Keratinocyte (primary cell): ENCODE results near the gene TRPM2. TPM values are rescaled to one million over a fixed set of nuclear protein-coding genes. Genes with fewer than 3 reads are reported as not detected.

Experiments used
- DNase-seq: peaks from one replicate; pipeline ENCODE4 v3.0.0-alpha.2; 2011; ENCODE audit warnings: low read depth, missing footprints, low spot score
- FAIRE-seq: peaks from 2 replicates; lab custom pipeline; 2011; peaks lifted over from hg19 to GRCh38; lab: Jason Lieb, UNC
- H2AFZ ChIP-seq: 2 replicates; pipeline ENCODE4 v1.6.0; 2012; ENCODE audit warnings: low read length, control low read depth, inconsistent platforms; ENCODE audit not compliant: control insufficient read depth
- H3K27ac ChIP-seq: 2 replicates; pipeline ENCODE4 v1.5.1; 2011; ENCODE audit warnings: low read length; ENCODE audit not compliant: control insufficient read depth, insufficient read depth
- H3K27me3 ChIP-seq: 3 replicates; pipeline ENCODE4 v1.6.0; 2011; ENCODE audit warnings: low read length; ENCODE audit not compliant: control insufficient read depth, insufficient read depth; ENCODE audit errors: extremely low read depth
- H3K36me3 ChIP-seq, 2 experiments: 2 replicates in 1 of 2; 3 replicates in 1 of 2; pipeline ENCODE4 v1.5.1; 2011; ENCODE audit warnings: low read length in 2 of 2, mild to moderate bottlenecking in 1 of 2; ENCODE audit not compliant: control insufficient read depth in 2 of 2, insufficient read depth in 2 of 2; ENCODE audit errors: extremely low read depth in 1 of 2
- H3K4me1 ChIP-seq: 3 replicates; pipeline ENCODE4 v1.5.1; 2011; ENCODE audit warnings: low read length; ENCODE audit not compliant: control insufficient read depth, insufficient read depth; ENCODE audit errors: extremely low read depth
- H3K4me2 ChIP-seq: 3 replicates; pipeline ENCODE4 v1.6.0; 2011; ENCODE audit warnings: low read depth, low read length; ENCODE audit not compliant: control insufficient read depth, insufficient read depth; ENCODE audit errors: extremely low read depth
- H3K4me3 ChIP-seq, 3 experiments: fragments of 200-600 bp in 1 of 3; sonication (generic) in 1 of 3; 2 replicates in 2 of 3; 3 replicates in 1 of 3; pipeline ENCODE4 v1.5.1; 2011 to 2016; ENCODE audit warnings: low read length in 3 of 3, mild to moderate bottlenecking in 3 of 3, control low read depth in 2 of 3, inconsistent platforms in 1 of 3, low read depth in 1 of 3, mixed read lengths in 1 of 3, mixed run types in 1 of 3, moderate library complexity in 1 of 3; ENCODE audit not compliant: control insufficient read depth in 2 of 3, insufficient read depth in 2 of 3; ENCODE audit errors: extremely low read depth in 1 of 3
- H3K79me2 ChIP-seq: 2 replicates; pipeline ENCODE4 v1.6.0; 2012; ENCODE audit warnings: low read length; ENCODE audit not compliant: control insufficient read depth, insufficient read depth
- H3K9ac ChIP-seq: 3 replicates; pipeline ENCODE4 v1.6.0; 2011; ENCODE audit warnings: low read length; ENCODE audit not compliant: control insufficient read depth, insufficient read depth; ENCODE audit errors: extremely low read depth
- H3K9me1 ChIP-seq: 3 replicates; pipeline ENCODE4 v1.6.0; 2011; ENCODE audit warnings: low read length; ENCODE audit not compliant: control insufficient read depth, insufficient read depth; ENCODE audit errors: extremely low read depth
- H3K9me3 ChIP-seq: 2 replicates; pipeline ENCODE4 v1.5.1; 2012; ENCODE audit warnings: low read depth, low read length; ENCODE audit not compliant: control insufficient read depth
- H4K20me1 ChIP-seq: 3 replicates; pipeline ENCODE4 v1.6.0; 2011; ENCODE audit warnings: low read length; ENCODE audit not compliant: control insufficient read depth, insufficient read depth; ENCODE audit errors: extremely low read depth
- CTCF ChIP-seq, 3 experiments: IDR thresholded peaks in 1 of 3; conservative IDR thresholded peaks in 1 of 3; optimal IDR thresholded peaks in 1 of 3; 2 replicates in 2 of 3; 3 replicates in 1 of 3; pipeline versions ENCODE3 to v1.5.1; 2011; ENCODE audit warnings: low read length in 3 of 3, mild to moderate bottlenecking in 3 of 3, moderate library complexity in 2 of 3, control low read depth in 1 of 3, inconsistent platforms in 1 of 3; ENCODE audit not compliant: insufficient read depth in 2 of 3; ENCODE audit errors: extremely low read depth in 1 of 3
- EZH2 ChIP-seq: IDR thresholded peaks from one replicate; pipeline ENCODE4 v1.6.1; 2012; ENCODE audit warnings: inconsistent platforms, mild to moderate bottlenecking, low read length, moderate library complexity
- dilution Hi-C: fragments of 300-500 bp; cut with MboI; formaldehyde crosslinking; loops from one replicate; pipeline ENCODE4 v1.7.0; 2020; ENCODE audit warnings: low sequenced_read_pairs; ENCODE audit not compliant: extremely low pct_ligation_motif_present
- polyA plus RNA-seq, 5 experiments: library from polyadenylated mRNA; depleted of rRNA in 3 of 5; stranded (reverse) in 3 of 5; stranded (forward) in 1 of 5; unstranded in 1 of 5; fragments of >200 nt; gene quantifications; 1 replicate in 1 of 5; 2 replicates in 3 of 5; 3 replicates in 1 of 5; pipeline versions ENCODE4 v1.2.1 to v1.2.3, GENCODE V29; 2011 to 2012; ENCODE audit warnings: missing spikeins in 2 of 5, low read depth in 1 of 5, low replicate concordance in 1 of 5

The TRPM2 gene
- polyA plus RNA-seq, 1 donor (not counting 4 experiments of a cell fraction or from before 2014, with no cell fraction given): 0.31 TPM

GRCh38 chr21:44421901-44422840 lies 68.8 kb downstream of the TRPM2 start:
- no peak for DNase-seq
- H3K9me3 ChIP-seq: peaks cover 12% of the 10 kb centered on the region
- TF ChIP-seq EZH2 (no peak), CTCF (optimal IDR thresholded peaks at IDR 0.05 in 1 of 3, IDR thresholded peaks at IDR 0.05 in 1 of 3, conservative IDR thresholded peaks at IDR 0.05 in 1 of 3; ENCODE audit: extremely low read depth in 1 of 3, insufficient read depth in 2 of 3, low read length in 3 of 3) (no peak)
- no peak overlapping the region for H3K4me2 ChIP-seq
- dilution Hi-C loops: no loop called here
- no peaks in the 10 kb centered on the region for H4K20me1 ChIP-seq
- no peak overlapping the region for H2AFZ ChIP-seq
- H3K9me1 ChIP-seq: no peaks in the 10 kb centered on the region
- H3K4me3 ChIP-seq: no peak overlapping the region
- no peak for FAIRE-seq
- H3K79me2 ChIP-seq: no peaks in the 10 kb centered on the region
- H3K36me3 ChIP-seq: no peaks in the 10 kb centered on the region
- no peak overlapping the region for H3K27ac ChIP-seq
- H3K4me1 ChIP-seq: no peaks in the 10 kb centered on the region
- H3K9ac ChIP-seq: no peak overlapping the region
- H3K27me3 ChIP-seq: no peaks in the 10 kb centered on the region

GRCh38 chr21:44423312-44423821 lies 69.9 kb downstream of the TRPM2 start:
- FAIRE-seq (no peak), DNase-seq (no peak)
- Histone ChIP-seq H3K27ac (no peak overlapping the region), H3K4me2 (no peak overlapping the region), H3K4me3 (no peak overlapping the region), H3K4me1 (no peaks in the 10 kb centered on the region), H3K27me3 (no peaks in the 10 kb centered on the region), H2AFZ (no peak overlapping the region), H3K9me1 (no peaks in the 10 kb centered on the region), H3K9me3 (peaks cover 9% of the 10 kb centered on the region), H3K36me3 (no peaks in the 10 kb centered on the region), H3K9ac (no peak overlapping the region), H4K20me1 (no peaks in the 10 kb centered on the region), H3K79me2 (no peaks in the 10 kb centered on the region)
- dilution Hi-C loops: no loop called here
- TF ChIP-seq CTCF (optimal IDR thresholded peaks at IDR 0.05 in 1 of 3, IDR thresholded peaks at IDR 0.05 in 1 of 3, conservative IDR thresholded peaks at IDR 0.05 in 1 of 3; ENCODE audit: extremely low read depth in 1 of 3, insufficient read depth in 2 of 3, low read length in 3 of 3) (no peak), EZH2 (no peak)
